ENCODE data around the gene NEK3.

DNA sequence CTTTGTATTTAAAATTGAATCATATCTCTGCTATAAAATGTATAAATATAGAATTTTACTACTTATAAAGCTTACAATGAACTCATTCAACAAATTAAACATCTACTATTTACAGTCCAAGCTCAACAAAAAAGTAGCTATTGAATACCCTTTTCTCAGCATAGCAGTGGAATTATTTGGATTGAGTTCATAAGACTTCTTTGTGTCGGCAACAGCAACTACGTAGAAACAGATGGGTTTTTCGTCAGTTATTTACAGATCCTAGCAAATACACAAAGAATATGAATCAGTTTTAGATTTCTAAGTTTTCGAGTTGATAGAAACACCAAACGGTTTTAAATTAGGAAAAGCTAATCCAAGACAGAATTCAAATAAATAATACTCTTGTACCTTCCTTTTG lies 10.4 kb upstream of the NEK3 start:
- TF ChIP-seq EZH2 (IDR thresholded peaks at IDR 0.05; ENCODE audit: insufficient read depth, poor library complexity, severe bottlenecking) (no peak), EZH2phosphoT487 (IDR thresholded peaks at IDR 0.05; ENCODE audit: insufficient read depth, low read depth) (no peak)
